Measurements from ENCODE around the gene SGK1. TPM values are rescaled to one million over a fixed set of nuclear protein-coding genes. Genes with fewer than 3 reads are reported as not detected.
"Not testable (repeated sequence)": the region's sequence is repeated elsewhere in the genome, so short reads cannot be mapped to it uniquely, and the experiment has no call there.

The SGK1 gene
- total RNA-seq, 1 donor from 2014 or later: 25.8 TPM

DNA sequence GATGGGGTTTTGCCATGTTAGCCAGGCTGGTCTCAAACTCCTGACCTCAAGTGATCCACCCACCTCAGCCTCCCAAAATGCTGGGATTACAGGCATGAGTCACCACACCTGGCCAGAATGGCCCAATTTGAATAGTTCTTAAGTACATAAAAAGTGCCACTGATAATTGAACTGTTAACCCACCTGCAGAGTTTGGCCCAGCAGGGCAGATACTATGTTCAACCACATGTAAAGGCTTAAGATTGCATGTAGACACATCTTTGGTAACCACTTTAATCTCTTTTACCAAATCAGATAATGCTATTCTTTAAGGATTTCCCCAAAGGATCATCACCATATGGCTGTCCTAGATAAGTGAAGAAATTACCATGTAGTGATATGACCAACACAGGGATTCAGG is 21.3 kb upstream of the SGK1 start:
- no peaks in the 10 kb centered on the region for H3K27me3 ChIP-seq (ENCODE audit: low read depth)
- H3K4me3 ChIP-seq: no peak overlapping the region
- intact Hi-C loops (cut with micrococcal nuclease): no loop called here
- H3K4me1 ChIP-seq: peaks cover 13% of the 10 kb centered on the region
- DNase-seq: no peak
- TF ChIP-seq CTCF (IDR thresholded peaks at IDR 0.05; ENCODE audit: borderline replicate concordance): no peak
- H3K36me3 ChIP-seq: no peaks in the 10 kb centered on the region
- H3K9me3 ChIP-seq (replicated peaks): no peaks in the 10 kb centered on the region
- no peak overlapping the region for H3K27ac ChIP-seq (replicated peaks)

DNA sequence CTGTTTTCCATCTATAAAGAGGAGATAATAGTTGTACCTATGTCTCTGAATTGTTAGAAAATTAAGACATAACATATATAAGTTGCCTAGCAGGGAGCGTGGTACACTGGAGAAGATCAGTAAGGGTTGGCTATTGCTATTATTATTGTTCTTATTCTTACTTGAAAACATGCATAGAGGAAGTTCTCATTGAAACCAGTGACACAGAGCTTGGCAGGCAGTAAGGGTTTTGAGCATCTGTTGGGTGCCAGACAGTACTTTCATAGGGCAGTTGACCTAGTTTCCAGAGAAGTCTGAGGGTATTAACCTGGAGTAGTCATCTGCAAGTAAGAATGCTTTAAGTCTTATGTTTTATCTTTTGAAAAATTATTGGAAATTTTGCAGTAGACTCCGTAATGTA is 13.3 kb upstream of the SGK1 start:
- Histone ChIP-seq H3K36me3 (no peaks in the 10 kb centered on the region), H3K4me3 (no peak overlapping the region), H3K4me1 (peaks cover 7% of the 10 kb centered on the region), H3K27ac (replicated peaks) (no peak overlapping the region), H3K9me3 (replicated peaks) (peaks cover under 1% of the 10 kb centered on the region), H3K27me3 (ENCODE audit: low read depth) (no peaks in the 10 kb centered on the region)
- TF ChIP-seq CTCF (IDR thresholded peaks at IDR 0.05; ENCODE audit: borderline replicate concordance): no peak
- no peak for DNase-seq
- intact Hi-C loops (cut with micrococcal nuclease): no loop called here

DNA sequence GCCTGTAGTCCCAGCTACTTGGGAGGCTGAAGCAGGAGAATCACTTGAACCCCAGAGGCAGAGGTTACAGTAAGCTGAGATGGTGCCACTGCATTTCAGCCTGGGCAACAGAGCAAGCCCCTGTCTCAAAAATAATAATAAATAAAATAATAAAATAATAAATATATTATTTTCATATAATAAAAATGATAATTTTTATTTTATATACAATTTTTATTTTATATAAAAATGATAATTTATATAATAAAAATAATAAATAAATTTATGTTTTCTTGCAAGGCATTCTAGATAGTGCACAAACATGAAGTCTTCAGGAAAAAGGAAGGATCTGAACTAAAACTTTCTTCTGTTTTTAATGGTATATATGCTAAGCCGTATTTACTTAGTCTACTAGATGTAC is 12.6 kb upstream of the SGK1 start:
- H3K4me1 ChIP-seq: peaks cover 7% of the 10 kb centered on the region
- no peaks in the 10 kb centered on the region for H3K27me3 ChIP-seq (ENCODE audit: low read depth)
- no peak for TF ChIP-seq CTCF (IDR thresholded peaks at IDR 0.05; ENCODE audit: borderline replicate concordance)
- H3K36me3 ChIP-seq: no peaks in the 10 kb centered on the region
- no peak overlapping the region for H3K27ac ChIP-seq (replicated peaks)
- DNase-seq: no peak
- intact Hi-C loops (cut with micrococcal nuclease): no loop called here
- H3K4me3 ChIP-seq: no peak overlapping the region
- H3K9me3 ChIP-seq (replicated peaks): peaks cover 8% of the 10 kb centered on the region

DNA sequence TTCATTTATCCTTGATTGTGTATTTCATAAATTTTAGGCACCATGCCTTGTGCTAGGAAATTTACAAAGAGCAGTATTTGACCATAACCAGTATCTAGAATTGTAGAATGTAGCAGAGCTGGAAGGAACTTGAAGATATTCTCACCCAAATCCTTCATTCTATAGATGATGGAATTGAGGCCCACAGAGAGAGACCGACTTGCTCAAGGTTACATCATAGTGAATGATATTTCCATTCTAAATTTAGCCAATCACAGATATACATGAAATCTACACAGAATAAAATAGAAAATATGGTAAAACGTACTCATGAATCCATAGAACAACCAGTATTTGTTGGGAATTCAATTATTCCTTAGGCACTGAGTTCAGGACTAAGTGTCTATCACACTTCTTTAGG is 10.9 kb upstream of the SGK1 start:
- intact Hi-C loops (cut with micrococcal nuclease): no loop called here
- no peak overlapping the region for H3K27ac ChIP-seq (replicated peaks)
- H3K4me1 ChIP-seq: peaks cover 7% of the 10 kb centered on the region
- no peak for DNase-seq
- no peak overlapping the region for H3K4me3 ChIP-seq
- no peaks in the 10 kb centered on the region for H3K36me3 ChIP-seq
- no peak for TF ChIP-seq CTCF (IDR thresholded peaks at IDR 0.05; ENCODE audit: borderline replicate concordance)
- H3K9me3 ChIP-seq (replicated peaks): peaks cover 13% of the 10 kb centered on the region
- H3K27me3 ChIP-seq (ENCODE audit: low read depth): no peaks in the 10 kb centered on the region

DNA sequence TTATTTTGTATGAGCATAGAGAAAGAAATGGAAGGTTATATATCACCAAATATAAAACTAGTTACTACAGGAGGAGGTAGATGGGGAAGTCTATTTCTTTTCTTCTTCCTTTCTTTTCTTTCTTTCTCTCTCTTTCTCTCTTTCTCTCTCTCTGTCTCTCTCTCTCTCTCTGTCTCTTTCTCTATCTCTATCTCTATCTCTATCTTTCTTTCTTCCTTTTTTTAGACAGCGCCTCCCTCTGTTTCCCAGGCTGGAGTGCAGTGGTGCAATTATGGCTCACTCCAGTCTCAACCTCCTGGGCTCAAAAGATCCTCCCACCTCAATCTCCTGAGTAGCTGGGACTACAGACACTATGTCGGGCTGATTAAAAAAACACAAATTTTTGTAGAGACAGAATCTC is 10.2 kb upstream of the SGK1 start:
- Histone ChIP-seq H3K27me3 (ENCODE audit: low read depth) (no peaks in the 10 kb centered on the region), H3K27ac (replicated peaks) (no peak overlapping the region), H3K36me3 (no peaks in the 10 kb centered on the region), H3K4me3 (no peak overlapping the region), H3K9me3 (replicated peaks) (peaks cover 13% of the 10 kb centered on the region), H3K4me1 (peaks cover 7% of the 10 kb centered on the region)
- DNase-seq: no peak
- TF ChIP-seq CTCF (IDR thresholded peaks at IDR 0.05; ENCODE audit: borderline replicate concordance): no peak
- intact Hi-C loops (cut with micrococcal nuclease): no loop called here

- H3K4me3 ChIP-seq; intact Hi-C loops (cut with micrococcal nuclease); H3K27me3 ChIP-seq (ENCODE audit: low read depth); H3K4me1 ChIP-seq; H3K27ac ChIP-seq (replicated peaks); H3K36me3 ChIP-seq; DNase-seq: not testable (repeated sequence)
- H3K9me3 ChIP-seq (replicated peaks): peaks cover 13% of the 10 kb centered on the region
Observed at GRCh38 chr6:134326192-134326591, 8.3 kb upstream of the SGK1 start.

Data from left ventricle myocardium inferior (tissue), 1 donor.